ENCODE data around the gene TMEM91. TPM values are rescaled to one million over a fixed set of nuclear protein-coding genes. Genes with fewer than 3 reads are reported as not detected.
A peak's percentile ranks its signal among the peaks of the same experiment; 100 is the strongest.
"Not testable (repeated sequence)": the region's sequence is repeated elsewhere in the genome, so short reads cannot be mapped to it uniquely, and the experiment has no call there.

Gene TMEM91
- total and polyA plus RNA-seq, 7 donors: 0.46 to 47.1 (median 13.6) TPM

- Histone ChIP-seq H3K27me3 (no peaks in the 10 kb centered on the region), H3K27ac (peak overlapping the region in 1 of 4 donors; percentile 20), H3K4me1 (peaks cover 0 to 24% (median 17%) of the 10 kb centered on the region in 4 donors), H3K4me3 (no peak overlapping the region), H3K9me3 (no peaks in the 10 kb centered on the region), H3K36me3 (peaks cover 0 to 20% (median 5%) of the 10 kb centered on the region in 4 donors)
- DNase-seq: no peak
- 87% methylated on average over 6 of the region's 6 CpGs for WGBS, 2 donors
- intact Hi-C loops (cut with DNase I): no loop called here
- no peak for TF ChIP-seq POLR2AphosphoS5 (IDR thresholded peaks at IDR 0.05)
- TF ChIP-seq CTCF (IDR thresholded peaks at IDR 0.05): no peak
- no peak for TF ChIP-seq POLR2A (IDR thresholded peaks at IDR 0.05)
- TF ChIP-seq EP300 (IDR thresholded peaks at IDR 0.05): no peak
Measured at GRCh38 chr19:41405776-41406175, 29.4 kb downstream of the TMEM91 start.

GRCh38 chr19:41407271-41407670, 30.9 kb downstream of the TMEM91 start:
- Histone ChIP-seq H3K4me3 (no peak overlapping the region), H3K27ac (no peak overlapping the region), H3K9me3 (no peaks in the 10 kb centered on the region), H3K36me3 (peaks cover 0 to 31% (median 11%) of the 10 kb centered on the region in 4 donors), H3K27me3 (no peaks in the 10 kb centered on the region), H3K4me1 (peaks cover 0 to 24% (median 21%) of the 10 kb centered on the region in 4 donors)
- DNase-seq: no peak
- intact Hi-C loops (cut with DNase I): no loop called here
- no peak for TF ChIP-seq CTCF (IDR thresholded peaks at IDR 0.05)
- no peak for TF ChIP-seq POLR2AphosphoS5 (IDR thresholded peaks at IDR 0.05)
- no peak for TF ChIP-seq POLR2A (IDR thresholded peaks at IDR 0.05)
- no peak for TF ChIP-seq EP300 (IDR thresholded peaks at IDR 0.05)
- WGBS, 2 donors: 49 to 75% methylated on average over 4 of the region's 4 CpGs

- no peak overlapping the region for H3K4me3 ChIP-seq
- H3K27ac ChIP-seq: no peak overlapping the region
- H3K27me3 ChIP-seq: no peaks in the 10 kb centered on the region
- TF ChIP-seq POLR2A (IDR thresholded peaks at IDR 0.05) (no peak), EP300 (IDR thresholded peaks at IDR 0.05) (no peak), POLR2AphosphoS5 (IDR thresholded peaks at IDR 0.05) (no peak), CTCF (IDR thresholded peaks at IDR 0.05) (no peak)
- peaks cover 2 to 34% (median 14%) of the 10 kb centered on the region in 4 donors for H3K36me3 ChIP-seq
- 40 to 70% methylated on average over 4 of the region's 4 CpGs for WGBS, 2 donors
- H3K9me3 ChIP-seq: no peaks in the 10 kb centered on the region
- no peak for DNase-seq
- intact Hi-C loops (cut with DNase I): no loop called here
- H3K4me1 ChIP-seq: peaks cover 0 to 24% (median 19%) of the 10 kb centered on the region in 4 donors
Measured at GRCh38 chr19:41408256-41408655, 31.9 kb downstream of the TMEM91 start.

- intact Hi-C loops (cut with DNase I); H3K27me3 ChIP-seq; H3K9me3 ChIP-seq; DNase-seq; H3K4me3 ChIP-seq: not testable (repeated sequence)
- Histone ChIP-seq H3K36me3 (peaks cover 8 to 34% (median 18%) of the 10 kb centered on the region in 4 donors), H3K4me1 (peaks cover 0 to 24% (median 19%) of the 10 kb centered on the region in 4 donors), H3K27ac (peak overlapping the region in 3 of 4 donors; percentile 4 to 47 (median 23))
- 92 to 95% methylated on average over 5 of the region's 5 CpGs for WGBS, 2 donors
Measured at GRCh38 chr19:41408846-41409245, 32.5 kb downstream of the TMEM91 start.

GRCh38 chr19:41409288-41409687, 33.0 kb downstream of the TMEM91 start:
- H3K27ac ChIP-seq: peak overlapping the region in 3 of 4 donors; percentile 4 to 47 (median 23)
- H3K9me3 ChIP-seq: no peaks in the 10 kb centered on the region
- TF ChIP-seq POLR2A (IDR thresholded peaks at IDR 0.05): no peak
- TF ChIP-seq CTCF (IDR thresholded peaks at IDR 0.05): no peak
- no peak for TF ChIP-seq POLR2AphosphoS5 (IDR thresholded peaks at IDR 0.05)
- no peak for TF ChIP-seq EP300 (IDR thresholded peaks at IDR 0.05)
- H3K4me1 ChIP-seq: peaks cover 0 to 24% (median 19%) of the 10 kb centered on the region in 4 donors
- DNase-seq: no peak
- H3K4me3 ChIP-seq: no peak overlapping the region
- H3K27me3 ChIP-seq: no peaks in the 10 kb centered on the region
- intact Hi-C loops (cut with DNase I): no loop called here
- peaks cover 13 to 38% (median 22%) of the 10 kb centered on the region in 4 donors for H3K36me3 ChIP-seq
- 36 to 70% methylated on average over 4 of the region's 4 CpGs for WGBS, 2 donors

All from sigmoid colon (tissue), 7 donors.